A549 (cell line): ENCODE measurements around the gene UGT1A4.

Experiments used
- POLR2A ChIP-seq: IDR thresholded peaks from 2 replicates; pipeline ENCODE4 v1.6.1; 2012; ENCODE audit warnings: mild to moderate bottlenecking, low read length
- REST ChIP-seq: fragments of 200-600 bp; sonication (generic); IDR thresholded peaks from 2 replicates; pipeline ENCODE4 v1.6.1; 2016; ENCODE audit warnings: antibody characterized with exemption, mild to moderate bottlenecking, moderate library complexity
- SMC3 ChIP-seq: fragments of >200 bp; sonication (Bioruptor Twin); formaldehyde crosslinking; IDR thresholded peaks from 3 replicates; pipeline ENCODE4 v1.6.1; 2018; ENCODE audit warnings: inconsistent platforms
- TF ChIP-seq, protein P1 (sequence below): IDR thresholded peaks from 2 replicates; pipeline ENCODE4 v1.6.1; 2012
- TF ChIP-seq, protein P2 (sequence below): fragments of >200 bp; sonication (Bioruptor Twin); formaldehyde crosslinking; IDR thresholded peaks from 3 replicates; pipeline ENCODE4 v1.5.1; 2016

GRCh38 chr2:233793465-233794127 is 75.1 kb downstream of the UGT1A4 start:
- TF ChIP-seq, protein P1, sequence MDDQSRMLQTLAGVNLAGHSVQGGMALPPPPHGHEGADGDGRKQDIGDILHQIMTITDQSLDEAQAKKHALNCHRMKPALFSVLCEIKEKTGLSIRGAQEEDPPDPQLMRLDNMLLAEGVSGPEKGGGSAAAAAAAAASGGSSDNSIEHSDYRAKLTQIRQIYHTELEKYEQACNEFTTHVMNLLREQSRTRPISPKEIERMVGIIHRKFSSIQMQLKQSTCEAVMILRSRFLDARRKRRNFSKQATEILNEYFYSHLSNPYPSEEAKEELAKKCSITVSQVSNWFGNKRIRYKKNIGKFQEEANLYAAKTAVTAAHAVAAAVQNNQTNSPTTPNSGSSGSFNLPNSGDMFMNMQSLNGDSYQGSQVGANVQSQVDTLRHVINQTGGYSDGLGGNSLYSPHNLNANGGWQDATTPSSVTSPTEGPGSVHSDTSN = no peak
- TF ChIP-seq POLR2A (no peak), SMC3 (no peak), REST (no peak)
- TF ChIP-seq, protein P2, sequence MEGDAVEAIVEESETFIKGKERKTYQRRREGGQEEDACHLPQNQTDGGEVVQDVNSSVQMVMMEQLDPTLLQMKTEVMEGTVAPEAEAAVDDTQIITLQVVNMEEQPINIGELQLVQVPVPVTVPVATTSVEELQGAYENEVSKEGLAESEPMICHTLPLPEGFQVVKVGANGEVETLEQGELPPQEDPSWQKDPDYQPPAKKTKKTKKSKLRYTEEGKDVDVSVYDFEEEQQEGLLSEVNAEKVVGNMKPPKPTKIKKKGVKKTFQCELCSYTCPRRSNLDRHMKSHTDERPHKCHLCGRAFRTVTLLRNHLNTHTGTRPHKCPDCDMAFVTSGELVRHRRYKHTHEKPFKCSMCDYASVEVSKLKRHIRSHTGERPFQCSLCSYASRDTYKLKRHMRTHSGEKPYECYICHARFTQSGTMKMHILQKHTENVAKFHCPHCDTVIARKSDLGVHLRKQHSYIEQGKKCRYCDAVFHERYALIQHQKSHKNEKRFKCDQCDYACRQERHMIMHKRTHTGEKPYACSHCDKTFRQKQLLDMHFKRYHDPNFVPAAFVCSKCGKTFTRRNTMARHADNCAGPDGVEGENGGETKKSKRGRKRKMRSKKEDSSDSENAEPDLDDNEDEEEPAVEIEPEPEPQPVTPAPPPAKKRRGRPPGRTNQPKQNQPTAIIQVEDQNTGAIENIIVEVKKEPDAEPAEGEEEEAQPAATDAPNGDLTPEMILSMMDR = no peak
